ENCODE data around the gene SLC7A8. TPM values are rescaled to one million over a fixed set of nuclear protein-coding genes. Genes with fewer than 3 reads are reported as not detected.

SLC7A8 gene
- total and polyA plus RNA-seq, 2 of the 4 experiments (the other 2 are of a cell fraction): 0.31 TPM; not detected in 1

DNA sequence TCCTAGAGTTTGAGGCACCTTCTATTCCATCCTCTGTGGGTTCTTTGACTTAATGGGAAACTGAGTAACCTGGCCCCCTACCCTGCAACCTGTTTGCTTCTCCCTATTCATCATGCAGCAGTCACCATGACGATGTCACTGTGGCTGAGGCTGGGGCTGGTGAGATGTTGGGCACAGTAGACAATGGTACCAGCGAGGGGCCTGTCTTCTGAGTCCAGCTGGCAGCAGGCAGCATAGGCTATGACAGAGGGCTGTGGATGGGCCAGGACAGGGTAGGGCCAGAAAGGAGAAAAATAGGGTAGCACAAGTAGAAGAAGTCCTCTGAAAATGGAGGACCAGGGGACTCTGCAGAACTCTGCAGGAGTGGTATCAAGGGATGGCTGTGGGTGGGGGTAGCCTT lies 80.7 kb downstream of the SLC7A8 start:
- Histone ChIP-seq H2AFZ (replicated peaks; ENCODE audit: low read length, poor library complexity) (no peak overlapping the region), H3K27me3 (ENCODE audit: control insufficient read depth, insufficient read depth, low read length) (no peaks in the 10 kb centered on the region), H2BK5ac (ENCODE audit: low read depth, low read length, poor library complexity, severe bottlenecking) (no peak overlapping the region), H3K9me3 (ENCODE audit: control insufficient read depth, insufficient read depth, low read length) (no peaks in the 10 kb centered on the region), H3K14ac (replicated peaks; ENCODE audit: low read depth, low read length) (no peak overlapping the region), H4K8ac (ENCODE audit: low read depth in 2 of 2, low read length in 2 of 2) (no peak overlapping the region), H2BK20ac (ENCODE audit: low read depth, low read length) (no peak overlapping the region), H4K91ac (ENCODE audit: insufficient read depth, low read depth, low read length) (no peak overlapping the region), H3K36me3 (ENCODE audit: control insufficient read depth, insufficient read depth, low read length) (peaks cover 8% of the 10 kb centered on the region), H3K9ac (ENCODE audit: low read depth, low read length) (no peak overlapping the region), H3K27ac (ENCODE audit: insufficient read depth, low read length) (no peak overlapping the region), H2BK15ac (ENCODE audit: low read depth, low read length) (no peak overlapping the region), H3K4me1 (ENCODE audit: control insufficient read depth, insufficient read depth, low read length) (peaks cover 6% of the 10 kb centered on the region), H3K4me3 (ENCODE audit: insufficient read depth, low read depth, low read length) (no peak overlapping the region), H3K79me1 (ENCODE audit: low read depth in 1 of 2, low read length in 2 of 2) (peaks cover 15 to 35% of the 10 kb centered on the region in 2 experiments; a peak in 3 of 4 replicates), H2AK9ac (replicated peaks; ENCODE audit: low read depth, low read length, poor library complexity) (no peak overlapping the region), H3K4ac (ENCODE audit: low read depth, low read length) (no peak overlapping the region), H4K5ac (ENCODE audit: low read depth, low read length) (no peak overlapping the region), H2BK120ac (ENCODE audit: low read depth, low read length) (no peak overlapping the region), H3K56ac (ENCODE audit: extremely low read depth, insufficient read depth, low read length) (no peak overlapping the region), H3K18ac (ENCODE audit: low read depth, low read length) (no peak overlapping the region), H3K9me1 (ENCODE audit: insufficient read depth, low read length) (peaks cover 7% of the 10 kb centered on the region), H3K4me2 (ENCODE audit: low read depth, low read length) (no peak overlapping the region), H2AK5ac (ENCODE audit: low read depth, low read length) (no peak overlapping the region), H4K20me1 (ENCODE audit: insufficient read depth, low read length) (peaks cover 23% of the 10 kb centered on the region; the same call in 1 of the 2 replicates), H3K23ac (ENCODE audit: low read depth, low read length) (no peak overlapping the region)
- in situ Hi-C loops (cut with MboI; ENCODE audit: low sequenced_read_pairs) (loop anchor here (5.0 kb wide), 1 partner anchor 36 kb away; no protein-coding TSS in a partner anchor), intact Hi-C loops (cut with micrococcal nuclease) (no loop called here), dilution Hi-C loops (cut with HindIII; ENCODE audit: low sequenced_read_pairs, unreplicated experiment) (no loop called here)
- ChIA-PET CTCF (interaction anchor here (1.1 kb wide), 1 partner anchor 10 kb away, joined by 3 read pairs; no protein-coding TSS in a partner anchor), POLR2A (ENCODE audit: unreplicated experiment) (interaction anchor here (0.5 kb wide), 1 partner anchor 1126 kb away, joined by 8 read pairs; no protein-coding TSS in a partner anchor)
- no peak for TF ChIP-seq CHD1 (IDR thresholded peaks at IDR 0.05; ENCODE audit: low read depth, low read length)
- TF ChIP-seq, protein P1, sequence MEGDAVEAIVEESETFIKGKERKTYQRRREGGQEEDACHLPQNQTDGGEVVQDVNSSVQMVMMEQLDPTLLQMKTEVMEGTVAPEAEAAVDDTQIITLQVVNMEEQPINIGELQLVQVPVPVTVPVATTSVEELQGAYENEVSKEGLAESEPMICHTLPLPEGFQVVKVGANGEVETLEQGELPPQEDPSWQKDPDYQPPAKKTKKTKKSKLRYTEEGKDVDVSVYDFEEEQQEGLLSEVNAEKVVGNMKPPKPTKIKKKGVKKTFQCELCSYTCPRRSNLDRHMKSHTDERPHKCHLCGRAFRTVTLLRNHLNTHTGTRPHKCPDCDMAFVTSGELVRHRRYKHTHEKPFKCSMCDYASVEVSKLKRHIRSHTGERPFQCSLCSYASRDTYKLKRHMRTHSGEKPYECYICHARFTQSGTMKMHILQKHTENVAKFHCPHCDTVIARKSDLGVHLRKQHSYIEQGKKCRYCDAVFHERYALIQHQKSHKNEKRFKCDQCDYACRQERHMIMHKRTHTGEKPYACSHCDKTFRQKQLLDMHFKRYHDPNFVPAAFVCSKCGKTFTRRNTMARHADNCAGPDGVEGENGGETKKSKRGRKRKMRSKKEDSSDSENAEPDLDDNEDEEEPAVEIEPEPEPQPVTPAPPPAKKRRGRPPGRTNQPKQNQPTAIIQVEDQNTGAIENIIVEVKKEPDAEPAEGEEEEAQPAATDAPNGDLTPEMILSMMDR (conservative IDR thresholded peaks at IDR 0.05; ENCODE audit: low read depth, low read length): no peak
- no peak for TF ChIP-seq RCOR1 (IDR thresholded peaks at IDR 0.05; ENCODE audit: insufficient replicate concordance, low read length)
- no peak for TF ChIP-seq MAZ (IDR thresholded peaks at IDR 0.05; ENCODE audit: borderline replicate concordance, low read depth, low read length)
- no peak for TF ChIP-seq MAFK (IDR thresholded peaks at IDR 0.05; ENCODE audit: low read depth, low read length)
- no peak for TF ChIP-seq SMC3 (IDR thresholded peaks at IDR 0.05; ENCODE audit: low read depth, low read length)
- TF ChIP-seq MXI1 (IDR thresholded peaks at IDR 0.05; ENCODE audit: borderline replicate concordance, low read depth, low read length): no peak
- TF ChIP-seq FOS (IDR thresholded peaks at IDR 0.05; ENCODE audit: low read depth, low read length): no peak
- no peak for TF ChIP-seq RAD21 (IDR thresholded peaks at IDR 0.05; ENCODE audit: low read length)
- TF ChIP-seq, protein P2, sequence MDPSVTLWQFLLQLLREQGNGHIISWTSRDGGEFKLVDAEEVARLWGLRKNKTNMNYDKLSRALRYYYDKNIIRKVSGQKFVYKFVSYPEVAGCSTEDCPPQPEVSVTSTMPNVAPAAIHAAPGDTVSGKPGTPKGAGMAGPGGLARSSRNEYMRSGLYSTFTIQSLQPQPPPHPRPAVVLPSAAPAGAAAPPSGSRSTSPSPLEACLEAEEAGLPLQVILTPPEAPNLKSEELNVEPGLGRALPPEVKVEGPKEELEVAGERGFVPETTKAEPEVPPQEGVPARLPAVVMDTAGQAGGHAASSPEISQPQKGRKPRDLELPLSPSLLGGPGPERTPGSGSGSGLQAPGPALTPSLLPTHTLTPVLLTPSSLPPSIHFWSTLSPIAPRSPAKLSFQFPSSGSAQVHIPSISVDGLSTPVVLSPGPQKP (IDR thresholded peaks at IDR 0.05; ENCODE audit: borderline replicate concordance, low read depth, low read length): no peak
- TF ChIP-seq POLR2A (IDR thresholded peaks at IDR 0.05; ENCODE audit: low read depth, low read length): no peak
- no TSS peak for BruUV-seq (replicated peaks)
- ATAC-seq (ENCODE audit: low read depth) (no peak), DNase-seq (no peak)
- 80% methylated on average over 1 of the region's 2 CpGs; no CpG with 5 or more reads in 1 of the 2 experiments for WGBS, 2 experiments (ENCODE audit: extremely low coverage in 2 of 2, insufficient read length in 1 of 2)

All from IMR-90 (cell line).